ENCODE results near the gene EPS8L3. TPM values are rescaled to one million over a fixed set of nuclear protein-coding genes. Genes with fewer than 3 reads are reported as not detected.
"Not testable (repeated sequence)": the region's sequence is repeated elsewhere in the genome, so short reads cannot be mapped to it uniquely, and the experiment has no call there.

EPS8L3 gene
- polyA plus RNA-seq, 1 donor from 2014 or later = not detected

DNA sequence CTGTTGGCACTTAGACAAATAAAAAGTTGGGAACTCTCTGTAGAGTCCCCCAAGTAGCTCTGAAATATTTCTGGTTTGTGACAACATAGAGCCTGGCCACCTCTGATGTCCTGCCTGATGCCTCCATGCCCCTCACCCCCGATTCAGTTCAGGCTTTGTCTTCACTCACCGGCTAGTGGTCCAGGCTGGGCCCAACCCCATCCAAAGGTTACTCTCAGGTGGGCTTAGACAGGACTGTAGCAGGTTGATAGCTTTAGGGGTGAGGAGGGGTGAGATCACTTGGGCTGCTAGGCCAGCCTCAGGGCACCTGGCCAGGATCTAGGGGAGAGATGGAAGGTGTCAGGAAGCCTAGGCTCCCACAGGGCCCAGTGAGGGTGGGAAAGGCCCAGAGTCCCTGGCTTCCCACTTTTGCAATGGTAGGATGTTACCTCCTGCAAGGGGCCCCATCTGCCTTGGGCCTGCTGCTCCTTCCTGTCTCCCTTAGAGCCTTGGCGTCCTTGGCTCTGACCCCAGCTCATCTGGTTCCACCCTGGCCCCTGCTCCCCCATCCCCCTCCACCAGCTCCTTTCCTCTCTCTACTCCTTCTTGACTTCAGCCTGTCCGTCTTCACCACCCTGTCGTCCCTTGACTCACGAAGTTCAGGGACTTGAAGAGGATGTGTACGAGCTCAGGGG, 6.7 kb downstream of the EPS8L3 start:
- Histone ChIP-seq H2AFZ (ENCODE audit: low read depth, low read length) (no peak overlapping the region), H3F3A (ENCODE audit: insufficient read depth, low read length, poor library complexity, severe bottlenecking) (no peaks in the 10 kb centered on the region), H3K4me2 (ENCODE audit: low read length) (no peak overlapping the region)

DNA sequence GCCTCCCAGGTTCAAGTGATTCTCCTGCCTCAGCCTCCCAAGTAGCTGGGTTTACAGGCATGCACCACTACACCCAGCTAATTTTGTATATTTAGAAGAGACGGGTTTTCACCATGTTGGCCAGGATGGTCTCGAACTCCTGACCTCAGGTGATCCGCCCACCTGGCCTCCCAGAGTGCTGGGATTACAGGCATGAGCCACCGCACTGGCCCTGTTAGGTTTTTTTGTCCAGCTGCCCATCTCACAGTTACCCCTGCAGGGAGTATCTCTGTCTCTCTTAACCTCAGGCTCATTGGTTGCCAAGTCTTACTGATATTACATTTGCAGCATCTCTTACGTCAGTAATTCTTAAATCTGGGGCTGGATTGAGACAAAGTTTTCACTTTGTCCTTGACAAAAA, 7.4 kb downstream of the EPS8L3 start:
- not testable (repeated sequence) for H3K4me2 ChIP-seq (ENCODE audit: low read length); H3K27ac ChIP-seq (ENCODE audit: low read length); H3K4me3 ChIP-seq (ENCODE audit: low read length); H3K9me2 ChIP-seq (ENCODE audit: insufficient read depth, low read length); H3K79me2 ChIP-seq (replicated peaks; ENCODE audit: insufficient read depth, low read length); H4K20me1 ChIP-seq (ENCODE audit: insufficient read depth); H3F3A ChIP-seq (ENCODE audit: insufficient read depth, low read length, poor library complexity, severe bottlenecking); H3K27me3 ChIP-seq (ENCODE audit: insufficient read depth, low read depth, low read length); H2AFZ ChIP-seq (ENCODE audit: low read depth, low read length); H3K36me3 ChIP-seq (ENCODE audit: insufficient read depth, low read length); H3K9ac ChIP-seq (ENCODE audit: low read length); H3K9me3 ChIP-seq (ENCODE audit: low read length)

More for the DNA sequence above, 6.7 kb downstream of the EPS8L3 start:
- H3K27me3 ChIP-seq (ENCODE audit: insufficient read depth, low read depth, low read length) = no peaks in the 10 kb centered on the region
- no peaks in the 10 kb centered on the region for H3K9me2 ChIP-seq (ENCODE audit: insufficient read depth, low read length)
- no peaks in the 10 kb centered on the region for H3K79me2 ChIP-seq (replicated peaks; ENCODE audit: insufficient read depth, low read length)
- H4K20me1 ChIP-seq (ENCODE audit: insufficient read depth) = no peaks in the 10 kb centered on the region
- H3K4me3 ChIP-seq (ENCODE audit: low read length) = no peak overlapping the region
- no peak overlapping the region for H3K27ac ChIP-seq (ENCODE audit: low read length)
- H3K9ac ChIP-seq (ENCODE audit: low read length) = no peak overlapping the region
- TF ChIP-seq POLR2AphosphoS5 (IDR thresholded peaks at IDR 0.05) (no peak), EP300 (conservative IDR thresholded peaks at IDR 0.05; ENCODE audit: poor library complexity, severe bottlenecking) (no peak), MXI1 (conservative IDR thresholded peaks at IDR 0.05; ENCODE audit: poor library complexity, severe bottlenecking) (no peak), TAF1 (IDR thresholded peaks at IDR 0.05; ENCODE audit: low read depth) (no peak), SMC3 (conservative IDR thresholded peaks at IDR 0.05; ENCODE audit: poor library complexity) (no peak), RAD21 (conservative IDR thresholded peaks at IDR 0.05) (no peak), EZH2 (IDR thresholded peaks at IDR 0.05; ENCODE audit: borderline replicate concordance, insufficient read depth, low read length, poor library complexity, severe bottlenecking) (no peak)
- TF ChIP-seq, protein P1, sequence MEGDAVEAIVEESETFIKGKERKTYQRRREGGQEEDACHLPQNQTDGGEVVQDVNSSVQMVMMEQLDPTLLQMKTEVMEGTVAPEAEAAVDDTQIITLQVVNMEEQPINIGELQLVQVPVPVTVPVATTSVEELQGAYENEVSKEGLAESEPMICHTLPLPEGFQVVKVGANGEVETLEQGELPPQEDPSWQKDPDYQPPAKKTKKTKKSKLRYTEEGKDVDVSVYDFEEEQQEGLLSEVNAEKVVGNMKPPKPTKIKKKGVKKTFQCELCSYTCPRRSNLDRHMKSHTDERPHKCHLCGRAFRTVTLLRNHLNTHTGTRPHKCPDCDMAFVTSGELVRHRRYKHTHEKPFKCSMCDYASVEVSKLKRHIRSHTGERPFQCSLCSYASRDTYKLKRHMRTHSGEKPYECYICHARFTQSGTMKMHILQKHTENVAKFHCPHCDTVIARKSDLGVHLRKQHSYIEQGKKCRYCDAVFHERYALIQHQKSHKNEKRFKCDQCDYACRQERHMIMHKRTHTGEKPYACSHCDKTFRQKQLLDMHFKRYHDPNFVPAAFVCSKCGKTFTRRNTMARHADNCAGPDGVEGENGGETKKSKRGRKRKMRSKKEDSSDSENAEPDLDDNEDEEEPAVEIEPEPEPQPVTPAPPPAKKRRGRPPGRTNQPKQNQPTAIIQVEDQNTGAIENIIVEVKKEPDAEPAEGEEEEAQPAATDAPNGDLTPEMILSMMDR (IDR thresholded peaks at IDR 0.05; ENCODE audit: poor library complexity, severe bottlenecking) = no peak
- TF ChIP-seq, protein P2, sequence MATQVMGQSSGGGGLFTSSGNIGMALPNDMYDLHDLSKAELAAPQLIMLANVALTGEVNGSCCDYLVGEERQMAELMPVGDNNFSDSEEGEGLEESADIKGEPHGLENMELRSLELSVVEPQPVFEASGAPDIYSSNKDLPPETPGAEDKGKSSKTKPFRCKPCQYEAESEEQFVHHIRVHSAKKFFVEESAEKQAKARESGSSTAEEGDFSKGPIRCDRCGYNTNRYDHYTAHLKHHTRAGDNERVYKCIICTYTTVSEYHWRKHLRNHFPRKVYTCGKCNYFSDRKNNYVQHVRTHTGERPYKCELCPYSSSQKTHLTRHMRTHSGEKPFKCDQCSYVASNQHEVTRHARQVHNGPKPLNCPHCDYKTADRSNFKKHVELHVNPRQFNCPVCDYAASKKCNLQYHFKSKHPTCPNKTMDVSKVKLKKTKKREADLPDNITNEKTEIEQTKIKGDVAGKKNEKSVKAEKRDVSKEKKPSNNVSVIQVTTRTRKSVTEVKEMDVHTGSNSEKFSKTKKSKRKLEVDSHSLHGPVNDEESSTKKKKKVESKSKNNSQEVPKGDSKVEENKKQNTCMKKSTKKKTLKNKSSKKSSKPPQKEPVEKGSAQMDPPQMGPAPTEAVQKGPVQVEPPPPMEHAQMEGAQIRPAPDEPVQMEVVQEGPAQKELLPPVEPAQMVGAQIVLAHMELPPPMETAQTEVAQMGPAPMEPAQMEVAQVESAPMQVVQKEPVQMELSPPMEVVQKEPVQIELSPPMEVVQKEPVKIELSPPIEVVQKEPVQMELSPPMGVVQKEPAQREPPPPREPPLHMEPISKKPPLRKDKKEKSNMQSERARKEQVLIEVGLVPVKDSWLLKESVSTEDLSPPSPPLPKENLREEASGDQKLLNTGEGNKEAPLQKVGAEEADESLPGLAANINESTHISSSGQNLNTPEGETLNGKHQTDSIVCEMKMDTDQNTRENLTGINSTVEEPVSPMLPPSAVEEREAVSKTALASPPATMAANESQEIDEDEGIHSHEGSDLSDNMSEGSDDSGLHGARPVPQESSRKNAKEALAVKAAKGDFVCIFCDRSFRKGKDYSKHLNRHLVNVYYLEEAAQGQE (IDR thresholded peaks at IDR 0.05; ENCODE audit: borderline replicate concordance) = no peak
- H3K9me3 ChIP-seq (ENCODE audit: low read length) = no peaks in the 10 kb centered on the region
- H3K36me3 ChIP-seq (ENCODE audit: insufficient read depth, low read length) = no peaks in the 10 kb centered on the region

All from neural cell (in vitro differentiated cells).